Ramos (cell line): ENCODE results near the gene TFIP11.

Source experiments
- in situ Hi-C: fragments of 300-500 bp; cut with MboI; formaldehyde crosslinking; loops from one replicate; pipeline ENCODE4 v1.14.3; 2022; ENCODE audit warnings: low sequenced_read_pairs; ENCODE audit not compliant: unreplicated experiment

Gene TFIP11

GRCh38 chr22:26481694-26482093 is 30.6 kb downstream of the TFIP11 start:
- in situ Hi-C loops, result no loop called here

GRCh38 chr22:26481112-26481693 is 31.1 kb downstream of the TFIP11 start:
- in situ Hi-C loops, result no loop called here

DNA sequence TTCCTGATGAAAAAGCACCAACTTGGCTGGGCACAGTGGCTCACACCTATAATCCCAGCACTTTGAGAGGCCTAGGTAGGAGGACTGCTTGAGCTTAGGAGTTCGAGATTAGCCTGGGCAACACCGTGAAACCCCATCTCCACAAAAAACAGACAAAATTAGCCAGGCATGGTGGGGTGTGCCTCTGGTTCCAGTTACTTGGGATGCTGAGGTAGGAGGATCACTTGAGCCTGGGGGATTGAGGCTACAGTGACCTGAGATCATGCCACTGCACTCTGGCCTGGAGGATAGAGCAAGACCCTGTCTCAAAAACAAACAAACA is 31.7 kb downstream of the TFIP11 start:
- in situ Hi-C loops, result no loop called here

GRCh38 chr22:26479792-26480610 is 32.3 kb downstream of the TFIP11 start:
- in situ Hi-C loops, result no loop called here

DNA sequence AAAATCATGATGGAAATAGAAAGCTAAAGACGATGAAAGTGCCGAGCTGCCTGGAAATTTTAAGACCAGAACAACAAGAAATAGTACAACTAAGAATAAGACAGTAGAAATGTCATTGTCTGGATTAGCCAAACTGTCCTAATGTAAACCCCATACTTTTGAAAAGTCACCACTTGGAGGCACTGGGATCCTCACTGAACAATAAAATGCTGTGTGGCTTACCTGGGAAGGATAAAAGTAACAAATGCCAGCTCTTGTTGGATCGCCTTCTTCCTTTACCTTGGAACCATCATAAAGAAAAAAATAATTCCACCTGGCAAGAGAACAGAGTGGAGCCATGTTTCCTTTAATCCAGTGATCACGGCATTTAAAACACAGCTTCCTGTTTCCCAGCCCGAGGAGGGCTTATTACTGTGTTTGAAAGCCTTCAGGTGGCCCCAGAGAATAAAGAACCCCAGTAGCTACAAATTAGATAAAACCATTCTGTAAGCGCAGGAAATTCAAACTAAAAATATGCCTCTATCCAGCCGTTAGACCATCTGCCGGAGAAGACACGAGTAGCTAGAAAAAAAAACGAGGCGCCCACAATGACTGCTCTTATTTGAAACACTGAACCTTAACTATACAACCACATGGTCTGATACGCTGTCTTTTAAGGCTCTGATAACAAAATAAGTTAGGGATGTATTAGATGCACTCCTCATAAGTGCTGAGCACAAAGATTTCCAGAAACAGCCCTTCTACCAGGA is 33.1 kb downstream of the TFIP11 start:
- in situ Hi-C loops, result no loop called here

- in situ Hi-C loops, result no loop called here
Measured at GRCh38 chr22:26477341-26477731, 34.9 kb downstream of the TFIP11 start.

GRCh38 chr22:26476705-26477340 is 35.5 kb downstream of the TFIP11 start:
- in situ Hi-C loops, result no loop called here

DNA sequence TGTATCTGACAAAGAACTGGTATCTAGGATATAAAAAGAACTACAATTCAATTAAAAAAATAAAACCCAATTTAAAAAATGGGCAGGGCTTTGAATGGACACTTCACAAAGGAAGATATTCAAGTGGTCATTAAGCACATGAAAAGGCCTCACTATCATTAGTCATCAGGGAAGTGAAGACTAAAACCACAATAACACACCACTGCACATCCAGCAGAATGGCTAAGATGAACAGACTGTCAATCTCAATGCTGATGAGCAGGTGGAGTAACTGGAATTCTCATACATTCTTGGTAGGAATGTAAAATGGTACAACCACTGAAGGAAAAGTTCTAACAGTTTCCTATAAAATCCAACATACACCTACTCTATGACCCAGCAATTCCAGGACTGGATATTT is 37.6 kb downstream of the TFIP11 start:
- in situ Hi-C loops, result no loop called here

DNA sequence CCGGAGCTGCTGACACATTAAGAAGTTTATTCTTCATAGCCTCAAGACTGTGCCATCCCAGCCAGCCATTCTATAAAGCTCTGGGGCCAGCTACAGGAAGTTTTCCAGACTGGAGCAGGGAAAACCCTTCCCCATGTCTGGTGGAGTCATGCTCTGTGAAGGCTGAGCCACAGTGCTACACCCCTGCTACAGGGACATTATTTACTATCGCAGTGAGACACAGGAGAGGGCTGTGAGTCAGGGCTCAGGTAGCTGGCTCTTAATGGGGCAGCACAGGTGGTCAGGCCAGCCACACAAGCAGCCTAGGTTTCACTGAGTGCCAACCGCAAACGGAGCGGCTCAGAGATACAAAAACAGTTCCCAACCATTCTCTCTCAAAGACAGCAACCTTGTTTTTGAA is 40.8 kb downstream of the TFIP11 start:
- in situ Hi-C loops, result no loop called here

- in situ Hi-C loops, result no loop called here
Measured at GRCh38 chr22:26470807-26471206, 41.5 kb downstream of the TFIP11 start.

GRCh38 chr22:26466196-26466595 is 46.1 kb downstream of the TFIP11 start:
- in situ Hi-C loops, result loop anchor here (10.0 kb wide), 1 partner anchor 71 kb away; no protein-coding TSS in a partner anchor

DNA sequence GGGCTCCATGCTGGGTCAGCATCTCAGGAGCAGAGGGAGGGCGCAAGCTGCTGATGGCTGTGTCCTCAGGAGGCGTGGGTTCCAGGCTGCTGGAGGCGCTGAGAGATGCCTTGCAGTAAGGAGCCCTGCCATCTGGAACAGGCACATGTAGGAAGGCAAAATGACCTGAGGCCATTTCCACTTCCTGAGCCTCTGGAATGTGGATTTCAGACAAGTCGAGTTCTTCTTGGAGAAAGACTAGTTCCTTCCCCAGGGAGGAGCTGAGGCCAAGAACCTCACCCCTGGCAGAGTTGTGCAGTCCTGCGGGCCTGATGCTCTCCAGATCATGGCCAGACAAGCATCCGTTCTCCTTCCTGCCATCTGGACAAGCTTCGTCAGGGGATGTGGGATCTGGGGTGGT is 48.0 kb downstream of the TFIP11 start:
- in situ Hi-C loops, result loop anchor here (10.0 kb wide), 1 partner anchor 70 kb away; no protein-coding TSS in a partner anchor

GRCh38 chr22:26463688-26464087 is 48.6 kb downstream of the TFIP11 start:
- in situ Hi-C loops, result loop anchor here (10.0 kb wide), 1 partner anchor 69 kb away; no protein-coding TSS in a partner anchor

DNA sequence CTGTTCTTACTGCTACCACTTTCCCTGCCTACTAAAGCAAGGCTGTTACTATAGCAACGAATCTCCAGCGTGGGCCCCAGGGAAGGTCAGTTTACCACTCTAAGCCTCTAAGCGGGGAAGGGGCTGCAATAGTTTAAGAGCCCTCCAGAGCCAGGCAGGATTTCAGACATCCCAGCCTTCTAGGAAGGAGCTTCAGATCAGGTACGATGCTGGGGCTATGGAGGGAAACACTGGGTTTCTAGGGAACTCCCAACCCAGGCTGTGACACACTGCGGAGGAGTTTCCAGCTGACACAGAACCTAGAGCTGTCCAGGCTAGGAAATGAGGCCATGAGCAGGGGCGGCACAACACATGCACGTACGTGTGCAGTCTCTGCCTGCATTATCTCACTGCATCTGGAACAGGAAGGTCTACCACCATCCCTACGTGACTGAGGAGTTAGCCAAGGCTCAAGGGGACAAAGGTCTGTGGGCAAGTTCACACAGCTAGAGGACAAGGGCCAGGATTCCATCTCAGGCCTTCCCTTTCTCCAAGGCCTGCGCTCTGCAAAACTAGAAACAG is 49.1 kb downstream of the TFIP11 start:
- in situ Hi-C loops, result loop anchor here (10.0 kb wide), 1 partner anchor 68 kb away; no protein-coding TSS in a partner anchor

DNA sequence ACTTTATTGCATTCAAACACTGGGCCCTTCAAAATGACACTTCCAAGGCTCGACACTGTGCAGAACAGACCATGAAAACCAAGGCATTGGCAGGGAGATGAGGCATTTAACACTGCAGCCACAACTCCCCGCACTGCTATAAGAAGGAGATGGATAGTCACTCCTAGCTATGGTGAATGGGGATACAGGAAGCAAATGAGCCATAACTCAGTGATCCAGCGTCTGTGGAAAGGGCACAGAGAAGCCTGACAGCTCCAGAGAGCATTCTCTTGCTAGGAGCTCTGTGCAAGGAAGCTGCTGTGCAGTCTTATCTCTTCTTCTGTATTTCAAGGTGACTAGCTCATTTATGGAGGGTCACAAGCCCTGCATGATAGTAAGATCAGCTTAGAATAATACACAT is 49.6 kb downstream of the TFIP11 start:
- in situ Hi-C loops, result loop anchor here (10.0 kb wide), 1 partner anchor 68 kb away; no protein-coding TSS in a partner anchor

DNA sequence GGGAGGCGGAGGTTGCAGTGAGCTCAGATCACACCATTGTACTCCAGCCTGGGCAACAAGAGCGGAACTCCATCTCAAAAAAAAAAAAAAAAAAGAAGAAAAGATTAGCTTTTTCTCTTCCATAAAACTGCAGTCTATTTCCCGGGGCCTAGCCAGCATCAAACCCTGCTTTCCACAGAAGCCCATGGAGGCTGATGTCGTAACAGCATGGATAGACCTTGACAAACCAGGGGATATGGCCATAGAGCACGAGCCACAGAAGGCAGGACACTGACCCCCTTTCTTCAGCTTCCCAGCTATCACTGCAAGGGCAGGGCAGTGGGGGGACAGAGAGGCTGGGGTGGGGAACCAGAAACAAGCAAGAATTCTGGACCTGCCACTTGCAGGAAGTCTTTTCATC is 50.2 kb downstream of the TFIP11 start:
- in situ Hi-C loops, result loop anchor here (10.0 kb wide), 1 partner anchor 67 kb away; no protein-coding TSS in a partner anchor

DNA sequence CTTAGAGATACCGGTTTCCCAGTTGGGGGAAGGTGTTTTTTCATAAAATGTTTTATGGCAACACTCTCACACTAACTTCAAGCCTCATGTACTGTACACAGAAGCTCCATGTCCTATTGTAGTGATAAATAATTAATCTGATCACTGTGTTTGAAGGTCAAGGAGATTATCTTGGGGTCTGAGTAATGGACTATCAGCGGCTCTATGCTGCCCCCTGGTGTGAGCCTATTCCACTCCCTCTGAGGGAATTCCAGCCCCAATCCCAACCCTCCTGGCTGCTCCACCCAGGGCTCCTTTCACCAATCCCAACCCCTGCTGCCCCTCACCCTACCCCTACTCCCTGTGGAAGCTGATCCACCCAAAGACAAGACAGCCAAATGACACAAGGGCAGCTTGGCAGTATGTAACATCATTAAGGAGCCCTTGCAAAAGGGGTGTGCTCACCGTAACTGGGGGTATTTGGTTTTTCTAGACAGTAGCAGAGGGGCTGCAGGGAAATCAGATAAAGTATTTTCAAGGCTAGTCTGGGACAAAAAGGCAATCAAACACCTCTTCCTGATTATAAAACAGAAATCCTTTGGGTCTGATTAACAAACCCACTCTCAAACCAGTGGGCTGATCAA is 51.0 kb downstream of the TFIP11 start:
- in situ Hi-C loops, result loop anchor here (10.0 kb wide), 1 partner anchor 66 kb away; no protein-coding TSS in a partner anchor

DNA sequence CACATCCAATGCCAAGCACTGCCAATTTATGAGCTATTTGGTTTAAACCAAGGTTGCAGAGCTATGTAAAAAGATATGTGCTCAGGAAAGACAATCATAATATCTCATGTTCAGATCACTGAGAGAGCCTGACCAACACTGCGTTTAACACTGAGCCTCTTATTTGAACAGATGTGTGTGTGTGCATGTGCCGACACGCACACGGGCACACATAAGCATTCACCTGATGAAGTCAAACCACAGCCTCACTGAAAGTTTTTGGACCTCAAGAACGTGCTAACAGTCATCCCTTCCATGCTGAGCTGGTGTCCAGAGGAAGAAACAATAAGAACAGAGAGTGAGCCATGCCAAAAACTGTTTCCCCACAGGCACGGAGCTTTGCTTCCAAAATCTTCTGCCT is 52.1 kb downstream of the TFIP11 start:
- in situ Hi-C loops, result loop anchor here (10.0 kb wide), 1 partner anchor 65 kb away; no protein-coding TSS in a partner anchor

GRCh38 chr22:26457661-26458272 is 54.5 kb downstream of the TFIP11 start:
- in situ Hi-C loops, result no loop called here
